COR-L47 (cell line): Measurements from ENCODE around the gene B4GALNT2.
"Not testable (repeated sequence)": the region's sequence is repeated elsewhere in the genome, so short reads cannot be mapped to it uniquely, and the experiment has no call there.

Source experiments
- DNase-seq: peaks from one replicate; lab custom pipeline; 2025; lab: John Stamatoyannopoulos, UW

B4GALNT2 gene

GRCh38 chr17:49180998-49181635 is 48.5 kb downstream of the B4GALNT2 start:
- DNase-seq, result no peak

- DNase-seq, result no peak
Measured at GRCh38 chr17:49183341-49183740, 50.8 kb downstream of the B4GALNT2 start.

- DNase-seq, result no peak
Measured at GRCh38 chr17:49183801-49184200, 51.2 kb downstream of the B4GALNT2 start.

- not testable (repeated sequence) for DNase-seq
Measured at GRCh38 chr17:49184522-49184921, 52.0 kb downstream of the B4GALNT2 start.

- not testable (repeated sequence) for DNase-seq
Measured at GRCh38 chr17:49185381-49185780, 52.8 kb downstream of the B4GALNT2 start.

- DNase-seq, result no peak
Measured at GRCh38 chr17:49187301-49187700, 54.7 kb downstream of the B4GALNT2 start.

GRCh38 chr17:49190932-49191331 is 58.4 kb downstream of the B4GALNT2 start:
- no peak for DNase-seq

- DNase-seq, result no peak
Measured at GRCh38 chr17:49191409-49191916, 58.9 kb downstream of the B4GALNT2 start.

GRCh38 chr17:49191917-49192741 is 59.6 kb downstream of the B4GALNT2 start:
- DNase-seq, result peak; percentile 71

GRCh38 chr17:49193513-49194296 is 61.1 kb downstream of the B4GALNT2 start:
- DNase-seq, result peak; percentile 15

- DNase-seq, result no peak
Measured at GRCh38 chr17:49194297-49194607, 61.7 kb downstream of the B4GALNT2 start.

GRCh38 chr17:49195751-49196150 is 63.2 kb downstream of the B4GALNT2 start:
- DNase-seq, result no peak

GRCh38 chr17:49196520-49196919 is 64.0 kb downstream of the B4GALNT2 start:
- no peak for DNase-seq

- DNase-seq, result no peak
Measured at GRCh38 chr17:49197346-49197998, 64.9 kb downstream of the B4GALNT2 start.

- no peak for DNase-seq
Measured at GRCh38 chr17:49198211-49198610, 65.6 kb downstream of the B4GALNT2 start.

- no peak for DNase-seq
Measured at GRCh38 chr17:49200423-49201083, 68.0 kb downstream of the B4GALNT2 start.

GRCh38 chr17:49201481-49201927 is 68.9 kb downstream of the B4GALNT2 start:
- no peak for DNase-seq

- no peak for DNase-seq
Measured at GRCh38 chr17:49203796-49204195, 71.2 kb downstream of the B4GALNT2 start.

- no peak for DNase-seq
Measured at GRCh38 chr17:49204516-49204915, 71.9 kb downstream of the B4GALNT2 start.

GRCh38 chr17:49209061-49209571 is 76.5 kb downstream of the B4GALNT2 start:
- no peak for DNase-seq
